K562 (cell line): ENCODE measurements around the gene NIPSNAP2. TPM values are rescaled to one million over a fixed set of nuclear protein-coding genes. Genes with fewer than 3 reads are reported as not detected.

Experiments
- ATF7 ChIP-seq: fragments of 450-650 bp; IDR thresholded peaks from 2 replicates; pipeline ENCODE4 v1.7.1; 2014; ENCODE audit warnings: mild to moderate bottlenecking, moderate library complexity
- CGGBP1 ChIP-seq: fragments of 250-450 bp; sonication (Bioruptor Pico); IDR thresholded peaks from 2 replicates; pipeline ENCODE4 v1.9.0; 2021; ENCODE audit warnings: mild to moderate bottlenecking
- CREBBP ChIP-seq: IDR thresholded peaks from one replicate; pipeline ENCODE4 v1.6.1; 2012; ENCODE audit warnings: low read depth, mild to moderate bottlenecking, control low read depth, inconsistent platforms, low read length
- DPF2 ChIP-seq: fragments of 450-650 bp; IDR thresholded peaks from 2 replicates; pipeline ENCODE4 v1.6.1; 2016
- HDAC2 ChIP-seq: fragments of 450-650 bp; IDR thresholded peaks from 2 replicates; pipeline ENCODE4 v1.6.1; 2016; ENCODE audit warnings: mild to moderate bottlenecking
- HMGN3 ChIP-seq: IDR thresholded peaks from 2 replicates; pipeline ENCODE4 v1.6.1; 2011; ENCODE audit warnings: borderline replicate concordance, low read depth, mild to moderate bottlenecking, mixed read lengths, low read length; ENCODE audit not compliant: insufficient read length; ENCODE audit errors: extremely low read depth
- HNRNPK ChIP-seq: fragments of 200-400 bp; formaldehyde crosslinking; IDR thresholded peaks from one replicate; pipeline ENCODE4 v1.6.1; 2018; ENCODE audit warnings: mild to moderate bottlenecking, low read depth, low read length; ENCODE audit not compliant: poor library complexity, severe bottlenecking
- JUND ChIP-seq, 2 experiments: IDR thresholded peaks; 2 replicates in 1 of 2; 3 replicates in 1 of 2; pipeline ENCODE4 v1.6.1; 2011; ENCODE audit warnings: borderline replicate concordance in 2 of 2, low read depth in 2 of 2, low read length in 2 of 2, improper control_type of control experiment in 1 of 2, missing biosample characterization in 1 of 2, missing genetic modification characterization in 1 of 2, missing genetic modification reagents in 1 of 2
- L3MBTL2 ChIP-seq: fragments of 450-650 bp; IDR thresholded peaks from 2 replicates; pipeline ENCODE4 v1.6.1; 2016; ENCODE audit warnings: mild to moderate bottlenecking, moderate library complexity
- NCOA6 ChIP-seq: fragments of 450-650 bp; IDR thresholded peaks from 2 replicates; pipeline ENCODE4 v1.6.1; 2017; ENCODE audit warnings: mild to moderate bottlenecking
- NFATC3 ChIP-seq: fragments of 450-650 bp; IDR thresholded peaks from 2 replicates; pipeline ENCODE4 v1.6.1; 2017; ENCODE audit warnings: mild to moderate bottlenecking
- RBM15 ChIP-seq: fragments of 200-400 bp; formaldehyde crosslinking; IDR thresholded peaks from 2 replicates; pipeline ENCODE4 v1.6.1; 2018; ENCODE audit warnings: mild to moderate bottlenecking, low read length, moderate library complexity; ENCODE audit not compliant: insufficient read depth
- RBM39 ChIP-seq: fragments of 200-400 bp; formaldehyde crosslinking; optimal IDR thresholded peaks from 2 replicates; pipeline ENCODE3; 2018; ENCODE audit warnings: low read depth, low read length
- RFX7 ChIP-seq: fragments of 250-450 bp; sonication (Bioruptor Pico); IDR thresholded peaks from 2 replicates; pipeline ENCODE4 v1.5.1; 2021; ENCODE audit warnings: mild to moderate bottlenecking
- RNF2 ChIP-seq: sonication (generic); IDR thresholded peaks from 2 replicates; pipeline ENCODE4 v1.6.1; 2016
- STAT6 ChIP-seq: sonication (generic); formaldehyde crosslinking; IDR thresholded peaks from 2 replicates; pipeline ENCODE4 v1.8.1; 2023; ENCODE audit warnings: mild to moderate bottlenecking, missing genetic modification reagents
- TBP ChIP-seq: optimal IDR thresholded peaks from 2 replicates; pipeline ENCODE3; 2011; ENCODE audit warnings: low read depth, low read length, improper control_type of control experiment
- UBTF ChIP-seq, 2 experiments: IDR thresholded peaks; 2 replicates each; pipeline ENCODE4 v1.6.1; 2012; ENCODE audit warnings: improper control_type of control experiment in 2 of 2, low read depth in 2 of 2, low read length in 2 of 2, borderline replicate concordance in 1 of 2
- ZBTB7A ChIP-seq: IDR thresholded peaks from 2 replicates; pipeline ENCODE4 v1.6.1; 2011; ENCODE audit warnings: low read depth, mild to moderate bottlenecking, low read length, moderate library complexity, borderline replicate concordance; ENCODE audit not compliant: control insufficient read depth
- polyA plus RNA-seq, 8 experiments: library from polyadenylated mRNA; depleted of rRNA in 4 of 8; stranded (reverse) in 5 of 8; unstranded in 3 of 8; fragments of >200 nt; fragmentation: Nextera tagmentation in 2 of 8; fragmentation: Illumina TruSeq in 1 of 8; extraction: Ambion mirVana in 2 of 8; extraction: Trizol in 1 of 8; gene quantifications; 2 replicates each; pipeline versions ENCODE4 v1.2.1 to v1.2.3, GENCODE V29; 2011 to 2014; ENCODE audit warnings: inconsistent platforms in 1 of 8, missing spikeins in 1 of 8
- total RNA-seq, 7 experiments: library from RNA; depleted of rRNA in 6 of 7; stranded (reverse); fragments of >200 nt in 6 of 7; fragmentation: Illumina TruSeq in 2 of 7; extraction: Trizol in 2 of 7; gene quantifications; 2 replicates each; pipeline versions ENCODE4 v1.2.1 to v1.2.3, GENCODE V29; 2011 to 2021; ENCODE audit warnings: low replicate concordance in 1 of 7

Gene NIPSNAP2
- total and polyA plus RNA-seq, 9 of the 15 experiments (the other 6 are each of a cell fraction or from before 2014, with no cell fraction given): 24.9 to 107 (median 53.0) TPM

- TF ChIP-seq UBTF (IDR thresholded peaks at IDR 0.05; ENCODE audit: borderline replicate concordance in 1 of 2, low read depth in 2 of 2, low read length in 2 of 2) (peak; percentile 90 to 98; a peak in 3 of 4 replicates), ZBTB7A (no peak; the same call in 1 of the 2 replicates), NFATC3 (0 out of 2 replicates have a peak, but pooled peaks have one; percentile 42), DPF2 (peak; percentile 84), RBM39 (no peak), HMGN3 (peak; percentile 68), HNRNPK (no peak), TBP (no peak), RFX7 (CRISPR knock-in tag) (no peak), STAT6 (no peak), RBM15 (no peak), L3MBTL2 (0 out of 2 replicates have a peak, but pooled peaks have one; percentile 18), ATF7 (peak; percentile 88), CREBBP (no peak), NCOA6 (no peak), RNF2 (peak; percentile 26; the same call in 1 of the 2 replicates), CGGBP1 (CRISPR knock-in tag) (no peak), HDAC2 (peak; percentile 31; the same call in 1 of the 2 replicates), JUND (IDR thresholded peaks at IDR 0.05; ENCODE audit: borderline replicate concordance, low read depth, low read length) (peak; percentile 83), JUND (tag; IDR thresholded peaks at IDR 0.05; ENCODE audit: borderline replicate concordance, low read depth, low read length) (peak; percentile 17; the same call in 2 of the 3 replicates)
Measured at GRCh38 chr7:56033671-56034432, 69.5 kb downstream of the NIPSNAP2 start (continued).
